Neural progenitor cell (in vitro differentiated cells): ENCODE results near the gene DDX21. TPM values are rescaled to one million over a fixed set of nuclear protein-coding genes. Genes with fewer than 3 reads are reported as not detected.
A peak's percentile ranks its signal among the peaks of the same experiment; 100 is the strongest.
"Not testable (repeated sequence)": the region's sequence is repeated elsewhere in the genome, so short reads cannot be mapped to it uniquely, and the experiment has no call there.

Experiments used
- DNase-seq: peaks from one replicate; pipeline ENCODE4 v3.0.0-alpha.2; 2016; ENCODE audit warnings: low spot score
- H2AFZ ChIP-seq: fragments of 200-600 bp; sonication (generic); replicated peaks from 2 replicates; pipeline ENCODE4 v1.6.1; 2016; ENCODE audit warnings: antibody characterized with exemption
- H3F3A ChIP-seq: fragments of 200-600 bp; sonication (generic); 2 replicates; pipeline ENCODE4 v1.6.1; 2016; ENCODE audit warnings: antibody characterized with exemption, low read depth
- H3K27ac ChIP-seq: fragments of 200-600 bp; sonication (generic); 2 replicates; pipeline ENCODE4 v1.5.1; 2016; ENCODE audit warnings: mild to moderate bottlenecking
- H3K27me3 ChIP-seq: fragments of 200-600 bp; sonication (generic); 2 replicates; pipeline ENCODE4 v1.6.1; 2016; ENCODE audit warnings: mild to moderate bottlenecking, moderate library complexity
- H3K36me3 ChIP-seq: fragments of 200-600 bp; sonication (generic); 2 replicates; pipeline ENCODE4 v1.5.1; 2016
- H3K4me1 ChIP-seq: fragments of 200-600 bp; sonication (generic); 2 replicates; pipeline ENCODE4 v1.6.1; 2016; ENCODE audit warnings: mixed run types
- H3K4me2 ChIP-seq: fragments of 200-600 bp; sonication (generic); 2 replicates; pipeline ENCODE4 v1.6.1; 2016
- H3K4me3 ChIP-seq: fragments of 200-600 bp; sonication (generic); 2 replicates; pipeline ENCODE4 v1.5.1; 2016
- H3K79me2 ChIP-seq: fragments of 200-600 bp; sonication (generic); 2 replicates; pipeline ENCODE4 v1.6.1; 2016; ENCODE audit warnings: low read depth
- H3K9ac ChIP-seq: fragments of 200-600 bp; sonication (generic); 2 replicates; pipeline ENCODE4 v1.6.1; 2016
- H3K9me3 ChIP-seq: fragments of 200-600 bp; sonication (generic); 2 replicates; pipeline ENCODE4 v1.5.1; 2016; ENCODE audit warnings: low read depth
- H4K20me1 ChIP-seq: fragments of 200-600 bp; sonication (generic); 2 replicates; pipeline ENCODE4 v1.6.1; 2016; ENCODE audit warnings: low read depth
- H3K27ac Mint-ChIP-seq: 3 replicates; pipeline ENCODE4 v1.8.0; 2021; ENCODE audit warnings: mixed read lengths
- H3K27me3 Mint-ChIP-seq: 2 replicates; pipeline ENCODE4 v1.8.0; 2022; ENCODE audit warnings: low read depth, mild to moderate bottlenecking, inconsistent platforms, moderate library complexity, mixed read lengths; ENCODE audit not compliant: insufficient read depth
- H3K36me3 Mint-ChIP-seq: 3 replicates; pipeline ENCODE4 v1.8.0; 2021; ENCODE audit warnings: mixed read lengths
- H3K4me1 Mint-ChIP-seq: 3 replicates; pipeline ENCODE4 v1.8.0; 2021; ENCODE audit warnings: mixed read lengths
- H3K4me3 Mint-ChIP-seq: 3 replicates; pipeline ENCODE4 v1.8.0; 2021; ENCODE audit warnings: mild to moderate bottlenecking, moderate library complexity, mixed read lengths
- H3K9me3 Mint-ChIP-seq: 3 replicates; pipeline ENCODE4 v1.8.0; 2020; ENCODE audit warnings: mixed read lengths
- CTCF ChIP-seq: fragments of 200-600 bp; sonication (generic); IDR thresholded peaks from 2 replicates; pipeline ENCODE4 v1.5.1; 2017; ENCODE audit warnings: antibody characterized with exemption, mild to moderate bottlenecking
- EZH2 ChIP-seq: fragments of 200-600 bp; sonication (generic); IDR thresholded peaks from 2 replicates; pipeline ENCODE4 v1.6.1; 2017; ENCODE audit warnings: antibody characterized with exemption, mild to moderate bottlenecking, moderate library complexity
- EZH2phosphoT487 ChIP-seq: fragments of 200-600 bp; sonication (generic); IDR thresholded peaks from 2 replicates; pipeline ENCODE4 v1.6.1; 2017; ENCODE audit warnings: antibody characterized with exemption
- total RNA-seq: library from RNA; depleted of rRNA; stranded (reverse); fragments of >200 nt; gene quantifications from 2 replicates; pipeline ENCODE4 v1.2.3, GENCODE V29; 2015; ENCODE audit warnings: low replicate concordance

The DDX21 gene
- 51.2 and 69.9 TPM in 2 replicates for total RNA-seq

- H2AFZ ChIP-seq, result peak within 1 kb of the TSS; percentile 97
- Mint-ChIP-seq H3K27me3 (peaks cover 2% of the 10 kb centered on the region), H3K4me1 (peaks cover 11% of the 10 kb centered on the region), H3K36me3 (peaks cover 3% of the 10 kb centered on the region), H3K27ac (peak within 1 kb of the TSS; percentile 95), H3K9me3 (no peaks in the 10 kb centered on the region), H3K4me3 (peak within 1 kb of the TSS; percentile 100)
- peak within 1 kb of the TSS; percentile 98 for H3K4me3 ChIP-seq
- H3K4me1 ChIP-seq, result peaks cover 8% of the 10 kb centered on the region
- TF ChIP-seq CTCF (peak; percentile 76), EZH2 (no peak)
- peaks cover 58% of the 10 kb centered on the region for H3K79me2 ChIP-seq
- H3K27me3 ChIP-seq, result no peaks in the 10 kb centered on the region
- no peaks in the 10 kb centered on the region for H3K9me3 ChIP-seq
- peak; percentile 88 for DNase-seq
- peaks cover 21% of the 10 kb centered on the region for H3F3A ChIP-seq
- peaks cover 11% of the 10 kb centered on the region for H3K36me3 ChIP-seq
- peak within 1 kb of the TSS; percentile 81 for H3K27ac ChIP-seq
- peak within 1 kb of the TSS; percentile 68 for H3K9ac ChIP-seq
- H3K4me2 ChIP-seq, result peak within 1 kb of the TSS; percentile 90
- peaks cover 33% of the 10 kb centered on the region for H4K20me1 ChIP-seq
Measured at GRCh38 chr10:68955832-68956532, at the start of gene DDX21. TSS of gene DDX21 (plus strand) at chr10:68956170. CDS start at chr10:68956226, 56 bp downstream.

- no peak overlapping the region for H3K9ac ChIP-seq
- no peaks in the 10 kb centered on the region for H3K27me3 Mint-ChIP-seq
- no peak overlapping the region for H3K4me3 Mint-ChIP-seq
- no peaks in the 10 kb centered on the region for H3K9me3 ChIP-seq
- H3K27me3 ChIP-seq, result no peaks in the 10 kb centered on the region
- no peak for DNase-seq
- no peak overlapping the region for H2AFZ ChIP-seq
- peaks cover 5% of the 10 kb centered on the region for H3K36me3 Mint-ChIP-seq
- no peaks in the 10 kb centered on the region for H3K4me1 ChIP-seq
- peaks cover 11% of the 10 kb centered on the region for H3K36me3 ChIP-seq
- H3K4me3 ChIP-seq, result no peak overlapping the region
- no peak overlapping the region for H3K4me2 ChIP-seq
- H3K27ac Mint-ChIP-seq, result no peak overlapping the region
- peaks cover 19% of the 10 kb centered on the region for H3K79me2 ChIP-seq
- H3F3A ChIP-seq, result no peaks in the 10 kb centered on the region
- no peaks in the 10 kb centered on the region for H4K20me1 ChIP-seq
- H3K9me3 Mint-ChIP-seq, result no peaks in the 10 kb centered on the region
- TF ChIP-seq CTCF (no peak), EZH2phosphoT487 (no peak), EZH2 (no peak)
- H3K4me1 Mint-ChIP-seq, result no peaks in the 10 kb centered on the region
- no peak overlapping the region for H3K27ac ChIP-seq
Measured at GRCh38 chr10:68924593-68924992, 31.4 kb upstream of the DDX21 start.

GRCh38 chr10:68925489-68925888 is 30.5 kb upstream of the DDX21 start:
- no peak for TF ChIP-seq CTCF
- Histone ChIP-seq H3K4me1 (no peaks in the 10 kb centered on the region), H3K79me2 (peaks cover 19% of the 10 kb centered on the region), H4K20me1 (no peaks in the 10 kb centered on the region), H3F3A (no peaks in the 10 kb centered on the region), H3K4me2 (no peak overlapping the region), H3K4me3 (no peak overlapping the region), H3K27me3 (no peaks in the 10 kb centered on the region), H3K36me3 (peaks cover 9% of the 10 kb centered on the region), H3K9me3 (no peaks in the 10 kb centered on the region), H3K27ac (no peak overlapping the region), H2AFZ (no peak overlapping the region), H3K9ac (no peak overlapping the region)
- H3K36me3 Mint-ChIP-seq, result peaks cover 8% of the 10 kb centered on the region
- H3K27ac Mint-ChIP-seq, result no peak overlapping the region
- H3K9me3 Mint-ChIP-seq, result no peaks in the 10 kb centered on the region
- H3K4me1 Mint-ChIP-seq, result no peaks in the 10 kb centered on the region
- no peaks in the 10 kb centered on the region for H3K27me3 Mint-ChIP-seq
- H3K4me3 Mint-ChIP-seq, result no peak overlapping the region
- no peak for DNase-seq

- not testable (repeated sequence) for H3K9me3 ChIP-seq, H3K27me3 ChIP-seq, H2AFZ ChIP-seq, H3K9me3 Mint-ChIP-seq, H3K4me3 Mint-ChIP-seq, H3K4me1 ChIP-seq, H4K20me1 ChIP-seq, H3K36me3 ChIP-seq, H3K4me3 ChIP-seq, H3K27me3 Mint-ChIP-seq, DNase-seq, H3K4me1 Mint-ChIP-seq, H3K27ac Mint-ChIP-seq, H3K9ac ChIP-seq, H3K27ac ChIP-seq, H3K4me2 ChIP-seq, H3K79me2 ChIP-seq, H3F3A ChIP-seq
- peaks cover 18% of the 10 kb centered on the region for H3K36me3 Mint-ChIP-seq
Measured at GRCh38 chr10:68929157-68929556, 26.8 kb upstream of the DDX21 start.

- not testable (repeated sequence) for H3K4me3 Mint-ChIP-seq, H4K20me1 ChIP-seq, H3K4me2 ChIP-seq, H3K4me3 ChIP-seq, H3K4me1 ChIP-seq, H3K9me3 Mint-ChIP-seq, H3K9ac ChIP-seq, H3K9me3 ChIP-seq, H3K27me3 ChIP-seq, H3K27ac Mint-ChIP-seq, H3F3A ChIP-seq, H3K4me1 Mint-ChIP-seq, H3K27ac ChIP-seq, DNase-seq, H2AFZ ChIP-seq, H3K27me3 Mint-ChIP-seq, H3K79me2 ChIP-seq
- peaks cover 13% of the 10 kb centered on the region for H3K36me3 ChIP-seq
- peaks cover 20% of the 10 kb centered on the region for H3K36me3 Mint-ChIP-seq
Measured at GRCh38 chr10:68929888-68930287, 26.1 kb upstream of the DDX21 start.

GRCh38 chr10:68932860-68933259 is 23.1 kb upstream of the DDX21 start:
- H3K27me3 Mint-ChIP-seq, H3K4me1 ChIP-seq, H3K27ac Mint-ChIP-seq, H3K9me3 Mint-ChIP-seq, H3F3A ChIP-seq, H3K27ac ChIP-seq, H3K4me3 Mint-ChIP-seq, H3K4me2 ChIP-seq, H3K9ac ChIP-seq, H3K79me2 ChIP-seq, H4K20me1 ChIP-seq, H3K4me3 ChIP-seq, H3K9me3 ChIP-seq, H2AFZ ChIP-seq, H3K4me1 Mint-ChIP-seq, H3K27me3 ChIP-seq, DNase-seq: not testable (repeated sequence)
- peaks cover 25% of the 10 kb centered on the region for H3K36me3 Mint-ChIP-seq
- H3K36me3 ChIP-seq, result peaks cover 25% of the 10 kb centered on the region
